SK-N-SH (cell line): ENCODE data around the gene MFAP3. TPM values are rescaled to one million over a fixed set of nuclear protein-coding genes. Genes with fewer than 3 reads are reported as not detected.

ENCODE experiments used
- CTCF ChIA-PET: fragments of 300-600, 350-600 bp; formaldehyde crosslinking; extraction: SDS; loops from one replicate; lab custom pipeline; 2021; lab: Yijun Ruan, JAX
- POLR2A ChIA-PET: fragments of 350-600 bp; sonication (Branson Sonifier 250); formaldehyde crosslinking; extraction: SDS; loops from one replicate; lab custom pipeline; 2020; ENCODE audit warnings: antibody characterized with exemption, inconsistent platforms; lab: Yijun Ruan, JAX
- DNase-seq: peaks from one replicate; pipeline ENCODE4 v3.0.0; 2012
- H2AFZ ChIP-seq: fragments of 200-600 bp; sonication (generic); 2 replicates; pipeline ENCODE4 v1.8.1; 2016; ENCODE audit warnings: antibody characterized with exemption, mild to moderate bottlenecking, low read depth
- H3F3A ChIP-seq: fragments of 200-600 bp; sonication (generic); replicated peaks from 2 replicates; pipeline ENCODE3; 2016; ENCODE audit warnings: antibody characterized with exemption, mild to moderate bottlenecking; ENCODE audit not compliant: insufficient read depth
- H3K27ac ChIP-seq, 2 experiments: fragments of 200-500 bp in 1 of 2; fragments of 200-600 bp in 1 of 2; sonication (Bioruptor generic) in 1 of 2; sonication (generic), shearing (Covaris generic) in 1 of 2; 2 replicates each; pipeline versions ENCODE4 v1.5.1 to v1.6.1; 2014 to 2016; ENCODE audit warnings: low read depth in 2 of 2, inconsistent platforms in 1 of 2, low read length in 1 of 2, mild to moderate bottlenecking in 1 of 2, mixed read lengths in 1 of 2
- H3K27me3 ChIP-seq: fragments of 200-600 bp; sonication (generic), shearing (Covaris generic); 2 replicates; pipeline ENCODE4 v1.6.1; 2016; ENCODE audit warnings: mixed run types; ENCODE audit not compliant: insufficient read depth
- H3K36me3 ChIP-seq, 2 experiments: fragments of 200-500 bp in 1 of 2; fragments of 200-600 bp in 1 of 2; sonication (Bioruptor generic) in 1 of 2; sonication (generic) in 1 of 2; replicated peaks in 1 of 2; 2 replicates each; pipeline versions ENCODE3 to v1.5.1; 2014 to 2016; ENCODE audit warnings: low read length in 1 of 2, mild to moderate bottlenecking in 1 of 2; ENCODE audit not compliant: insufficient read depth in 2 of 2, control insufficient read depth in 1 of 2
- H3K4me1 ChIP-seq, 2 experiments: fragments of 200-500 bp in 1 of 2; fragments of 200-600 bp in 1 of 2; sonication (Bioruptor generic) in 1 of 2; sonication (generic), shearing (Covaris generic) in 1 of 2; 2 replicates each; pipeline versions ENCODE4 v1.5.1 to v1.6.1; 2014 to 2016; ENCODE audit warnings: low read depth in 1 of 2, low read length in 1 of 2, mixed run types in 1 of 2; ENCODE audit not compliant: insufficient read depth in 2 of 2, control insufficient read depth in 1 of 2
- H3K4me2 ChIP-seq: fragments of 200-600 bp; sonication (generic), shearing (Covaris generic); 2 replicates; pipeline ENCODE4 v1.6.1; 2017; ENCODE audit warnings: mixed run types
- H3K4me3 ChIP-seq, 2 experiments: fragments of 200-500 bp in 1 of 2; fragments of 200-600 bp in 1 of 2; sonication (Bioruptor generic) in 1 of 2; sonication (generic), shearing (Covaris generic) in 1 of 2; 2 replicates each; pipeline versions ENCODE4 v1.5.1 to v1.8.1; 2014 to 2016; ENCODE audit warnings: low read depth in 2 of 2, inconsistent platforms in 1 of 2, low read length in 1 of 2, mild to moderate bottlenecking in 1 of 2, mixed read lengths in 1 of 2, moderate library complexity in 1 of 2
- H3K79me2 ChIP-seq: fragments of 200-600 bp; sonication (generic); 2 replicates; pipeline ENCODE4 v1.8.1; 2017; ENCODE audit warnings: mild to moderate bottlenecking; ENCODE audit not compliant: insufficient read depth
- H3K9ac ChIP-seq: fragments of 200-600 bp; sonication (generic); 2 replicates; pipeline ENCODE4 v1.6.1; 2017; ENCODE audit warnings: mixed run types
- H3K9me2 ChIP-seq: fragments of 200-600 bp; sonication (generic); 2 replicates; pipeline ENCODE4 v1.6.1; 2017; ENCODE audit warnings: mixed run types
- H3K9me3 ChIP-seq: fragments of 200-600 bp; sonication (generic); 2 replicates; pipeline ENCODE4 v1.6.1; 2017; ENCODE audit warnings: mixed run types, mild to moderate bottlenecking, moderate library complexity
- H4K20me1 ChIP-seq: fragments of 200-600 bp; sonication (generic); 2 replicates; pipeline ENCODE4 v1.6.1; 2017; ENCODE audit warnings: mild to moderate bottlenecking, mixed run types; ENCODE audit not compliant: insufficient read depth
- CHD2 ChIP-seq: fragments of 150-350 bp; IDR thresholded peaks from 2 replicates; pipeline ENCODE4 v1.6.1; 2018; ENCODE audit warnings: low read length; ENCODE audit not compliant: partially characterized antibody
- ELF1 ChIP-seq: IDR thresholded peaks from 2 replicates; pipeline ENCODE4 v1.4.0; 2012
- EP300 ChIP-seq, 2 experiments: IDR thresholded peaks; 2 replicates each; pipeline versions ENCODE4 v1.4.0 to v1.6.1; 2012; ENCODE audit warnings: borderline replicate concordance in 1 of 2, low read depth in 1 of 2, low read length in 1 of 2
- FOSL2 ChIP-seq: IDR thresholded peaks from 2 replicates; pipeline ENCODE4 v1.4.0; 2012; ENCODE audit warnings: low read depth, mild to moderate bottlenecking, moderate library complexity, borderline replicate concordance
- GABPA ChIP-seq: IDR thresholded peaks from 2 replicates; pipeline ENCODE4 v1.4.0; 2012; ENCODE audit warnings: low read depth, mild to moderate bottlenecking
- GATA2 ChIP-seq: sonication (generic); formaldehyde crosslinking; IDR thresholded peaks from 2 replicates; pipeline ENCODE4 v1.5.0; 2020; ENCODE audit warnings: mild to moderate bottlenecking, missing genetic modification reagents
- RFX5 ChIP-seq: IDR thresholded peaks from 2 replicates; pipeline ENCODE4 v1.6.1; 2012; ENCODE audit warnings: mild to moderate bottlenecking, improper control_type of control experiment, low read length
- SIN3A ChIP-seq: IDR thresholded peaks from 2 replicates; pipeline ENCODE4 v1.6.1; 2012; ENCODE audit warnings: low read depth, mild to moderate bottlenecking, low read length, moderate library complexity, borderline replicate concordance
- TCF12 ChIP-seq: IDR thresholded peaks from 2 replicates; pipeline ENCODE4 v1.4.0; 2012
- ZBTB33 ChIP-seq: IDR thresholded peaks from 2 replicates; pipeline ENCODE4 v1.4.0; 2012; ENCODE audit warnings: low read depth, borderline replicate concordance
- WGBS: methylation state at CpG from one replicate; pipeline ENCODE4 v1.1.6; 2017; ENCODE audit warnings: low lambda C conversion rate; 5-methylcytosine and 5-hydroxymethylcytosine counted together
- polyA plus RNA-seq, 3 experiments: library from polyadenylated mRNA; depleted of rRNA; stranded (reverse); fragments of >200 nt; gene quantifications; 2 replicates each; pipeline ENCODE4 v1.2.3, GENCODE V29; 2012
- TF ChIP-seq, protein P1 (sequence below): IDR thresholded peaks from 2 replicates; pipeline ENCODE4; 2012
- TF ChIP-seq, protein P2 (sequence below): IDR thresholded peaks from 2 replicates; pipeline ENCODE4 v1.6.1; 2012; ENCODE audit warnings: mild to moderate bottlenecking, low read depth, low read length, moderate library complexity
- TF ChIP-seq, protein P3 (sequence below): fragments of 200-600 bp; sonication (generic); IDR thresholded peaks from 2 replicates; pipeline ENCODE4 v1.6.1; 2017; ENCODE audit warnings: antibody characterized with exemption, mild to moderate bottlenecking, moderate library complexity
- TF ChIP-seq, protein P4 (sequence below): fragments of 150-350 bp; IDR thresholded peaks from 2 replicates; pipeline ENCODE4 v1.6.1; 2017; ENCODE audit warnings: antibody characterized with exemption, low read length, low read depth, borderline replicate concordance

MFAP3 gene
- polyA plus RNA-seq, 1 of the 3 experiments (the other 2 are of a cell fraction), result 16.0 TPM

DNA sequence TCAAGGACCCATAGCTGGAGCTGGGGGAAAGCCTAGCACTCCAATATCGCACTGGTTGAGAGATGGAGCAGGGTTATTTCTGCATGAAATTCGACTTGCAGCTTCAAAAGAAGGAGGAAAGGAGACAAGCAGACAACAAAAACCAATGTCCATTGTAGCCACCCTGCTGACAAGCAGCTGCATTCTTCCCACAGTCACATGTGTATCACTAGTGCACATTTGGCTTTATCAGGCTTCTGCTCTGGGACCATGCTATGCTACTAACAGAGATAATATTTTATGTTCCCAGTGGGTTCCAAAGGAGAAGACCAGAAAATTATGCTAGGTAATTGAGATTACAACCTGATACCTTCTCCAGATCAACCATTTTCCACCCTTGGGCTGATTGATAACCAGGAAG lies 59.7 kb downstream of the MFAP3 start (continued):
- TF ChIP-seq, protein P1, sequence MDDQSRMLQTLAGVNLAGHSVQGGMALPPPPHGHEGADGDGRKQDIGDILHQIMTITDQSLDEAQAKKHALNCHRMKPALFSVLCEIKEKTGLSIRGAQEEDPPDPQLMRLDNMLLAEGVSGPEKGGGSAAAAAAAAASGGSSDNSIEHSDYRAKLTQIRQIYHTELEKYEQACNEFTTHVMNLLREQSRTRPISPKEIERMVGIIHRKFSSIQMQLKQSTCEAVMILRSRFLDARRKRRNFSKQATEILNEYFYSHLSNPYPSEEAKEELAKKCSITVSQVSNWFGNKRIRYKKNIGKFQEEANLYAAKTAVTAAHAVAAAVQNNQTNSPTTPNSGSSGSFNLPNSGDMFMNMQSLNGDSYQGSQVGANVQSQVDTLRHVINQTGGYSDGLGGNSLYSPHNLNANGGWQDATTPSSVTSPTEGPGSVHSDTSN, result no peak
- TF ChIP-seq GATA2 (CRISPR knock-in tag), result no peak

DNA sequence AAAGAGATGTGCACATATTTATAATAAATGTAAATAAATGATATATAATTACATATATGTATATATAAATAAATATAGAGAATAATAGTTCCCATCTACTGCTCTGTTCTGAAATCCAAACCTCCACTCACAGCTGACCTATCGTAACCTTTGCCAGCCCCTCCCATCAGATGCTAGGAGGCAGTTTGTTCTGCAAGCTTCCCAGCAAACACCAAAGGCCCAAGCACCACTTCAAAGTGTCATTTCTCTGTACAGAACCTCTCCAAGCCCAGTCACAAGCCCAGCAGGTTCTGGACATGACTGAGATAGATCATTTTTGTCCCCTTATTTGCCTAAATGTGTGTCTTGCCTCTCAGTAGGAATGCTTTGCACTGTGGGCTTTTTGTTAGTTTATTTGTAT lies 62.4 kb downstream of the MFAP3 start:
- H3F3A ChIP-seq, result no peaks in the 10 kb centered on the region
- H3K9ac ChIP-seq, result no peak overlapping the region
- H3K36me3 ChIP-seq, result no peaks in the 10 kb centered on the region
- POLR2A ChIA-PET, result no interaction called here
- no peaks in the 10 kb centered on the region for H4K20me1 ChIP-seq
- H3K27me3 ChIP-seq, result no peaks in the 10 kb centered on the region
- no peaks in the 10 kb centered on the region for H3K79me2 ChIP-seq
- no peak overlapping the region for H3K27ac ChIP-seq
- TF ChIP-seq RFX5 (no peak), EP300 (IDR thresholded peaks at IDR 0.05; ENCODE audit: borderline replicate concordance in 1 of 2, low read depth in 1 of 2, low read length in 1 of 2) (no peak), SIN3A (no peak), CHD2 (no peak), TCF12 (no peak), ELF1 (no peak), GABPA (no peak), ZBTB33 (no peak), FOSL2 (no peak)
- TF ChIP-seq, protein P2, sequence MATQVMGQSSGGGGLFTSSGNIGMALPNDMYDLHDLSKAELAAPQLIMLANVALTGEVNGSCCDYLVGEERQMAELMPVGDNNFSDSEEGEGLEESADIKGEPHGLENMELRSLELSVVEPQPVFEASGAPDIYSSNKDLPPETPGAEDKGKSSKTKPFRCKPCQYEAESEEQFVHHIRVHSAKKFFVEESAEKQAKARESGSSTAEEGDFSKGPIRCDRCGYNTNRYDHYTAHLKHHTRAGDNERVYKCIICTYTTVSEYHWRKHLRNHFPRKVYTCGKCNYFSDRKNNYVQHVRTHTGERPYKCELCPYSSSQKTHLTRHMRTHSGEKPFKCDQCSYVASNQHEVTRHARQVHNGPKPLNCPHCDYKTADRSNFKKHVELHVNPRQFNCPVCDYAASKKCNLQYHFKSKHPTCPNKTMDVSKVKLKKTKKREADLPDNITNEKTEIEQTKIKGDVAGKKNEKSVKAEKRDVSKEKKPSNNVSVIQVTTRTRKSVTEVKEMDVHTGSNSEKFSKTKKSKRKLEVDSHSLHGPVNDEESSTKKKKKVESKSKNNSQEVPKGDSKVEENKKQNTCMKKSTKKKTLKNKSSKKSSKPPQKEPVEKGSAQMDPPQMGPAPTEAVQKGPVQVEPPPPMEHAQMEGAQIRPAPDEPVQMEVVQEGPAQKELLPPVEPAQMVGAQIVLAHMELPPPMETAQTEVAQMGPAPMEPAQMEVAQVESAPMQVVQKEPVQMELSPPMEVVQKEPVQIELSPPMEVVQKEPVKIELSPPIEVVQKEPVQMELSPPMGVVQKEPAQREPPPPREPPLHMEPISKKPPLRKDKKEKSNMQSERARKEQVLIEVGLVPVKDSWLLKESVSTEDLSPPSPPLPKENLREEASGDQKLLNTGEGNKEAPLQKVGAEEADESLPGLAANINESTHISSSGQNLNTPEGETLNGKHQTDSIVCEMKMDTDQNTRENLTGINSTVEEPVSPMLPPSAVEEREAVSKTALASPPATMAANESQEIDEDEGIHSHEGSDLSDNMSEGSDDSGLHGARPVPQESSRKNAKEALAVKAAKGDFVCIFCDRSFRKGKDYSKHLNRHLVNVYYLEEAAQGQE, result no peak
- TF ChIP-seq, protein P3, sequence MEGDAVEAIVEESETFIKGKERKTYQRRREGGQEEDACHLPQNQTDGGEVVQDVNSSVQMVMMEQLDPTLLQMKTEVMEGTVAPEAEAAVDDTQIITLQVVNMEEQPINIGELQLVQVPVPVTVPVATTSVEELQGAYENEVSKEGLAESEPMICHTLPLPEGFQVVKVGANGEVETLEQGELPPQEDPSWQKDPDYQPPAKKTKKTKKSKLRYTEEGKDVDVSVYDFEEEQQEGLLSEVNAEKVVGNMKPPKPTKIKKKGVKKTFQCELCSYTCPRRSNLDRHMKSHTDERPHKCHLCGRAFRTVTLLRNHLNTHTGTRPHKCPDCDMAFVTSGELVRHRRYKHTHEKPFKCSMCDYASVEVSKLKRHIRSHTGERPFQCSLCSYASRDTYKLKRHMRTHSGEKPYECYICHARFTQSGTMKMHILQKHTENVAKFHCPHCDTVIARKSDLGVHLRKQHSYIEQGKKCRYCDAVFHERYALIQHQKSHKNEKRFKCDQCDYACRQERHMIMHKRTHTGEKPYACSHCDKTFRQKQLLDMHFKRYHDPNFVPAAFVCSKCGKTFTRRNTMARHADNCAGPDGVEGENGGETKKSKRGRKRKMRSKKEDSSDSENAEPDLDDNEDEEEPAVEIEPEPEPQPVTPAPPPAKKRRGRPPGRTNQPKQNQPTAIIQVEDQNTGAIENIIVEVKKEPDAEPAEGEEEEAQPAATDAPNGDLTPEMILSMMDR, result no peak
- TF ChIP-seq, protein P4, sequence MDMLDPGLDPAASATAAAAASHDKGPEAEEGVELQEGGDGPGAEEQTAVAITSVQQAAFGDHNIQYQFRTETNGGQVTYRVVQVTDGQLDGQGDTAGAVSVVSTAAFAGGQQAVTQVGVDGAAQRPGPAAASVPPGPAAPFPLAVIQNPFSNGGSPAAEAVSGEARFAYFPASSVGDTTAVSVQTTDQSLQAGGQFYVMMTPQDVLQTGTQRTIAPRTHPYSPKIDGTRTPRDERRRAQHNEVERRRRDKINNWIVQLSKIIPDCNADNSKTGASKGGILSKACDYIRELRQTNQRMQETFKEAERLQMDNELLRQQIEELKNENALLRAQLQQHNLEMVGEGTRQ, result no peak
- TF ChIP-seq, all 33 proteins: peak for 0
- Histone ChIP-seq H3K9me3 (no peaks in the 10 kb centered on the region), H3K4me1 (peaks cover 0 to 5% of the 10 kb centered on the region in 2 experiments; a peak in 1 of 4 replicates), H3K4me3 (no peak overlapping the region), H3K4me2 (no peak overlapping the region), H2AFZ (no peak overlapping the region), H3K9me2 (no peaks in the 10 kb centered on the region)
- no peak for DNase-seq
- CTCF ChIA-PET, result no interaction called here
- 63% methylated on average over 1 of the region's 1 CpG for WGBS
